Measurements from ENCODE around the gene NBEAL1.
"Not testable (repeated sequence)": the region's sequence is repeated elsewhere in the genome, so short reads cannot be mapped to it uniquely, and the experiment has no call there.

NBEAL1 gene

GRCh38 chr2:203115201-203115700 lies 100.6 kb downstream of the NBEAL1 start:
- not testable (repeated sequence) for DNase-seq (ENCODE audit: low spot score)

GRCh38 chr2:203122317-203122986 lies 107.8 kb downstream of the NBEAL1 start:
- DNase-seq (ENCODE audit: low spot score): no peak

GRCh38 chr2:203126996-203127395 lies 112.3 kb downstream of the NBEAL1 start:
- DNase-seq (ENCODE audit: low spot score): no peak

- no peak for DNase-seq (ENCODE audit: low spot score)
Observed at GRCh38 chr2:203135105-203135504, 120.4 kb downstream of the NBEAL1 start.

GRCh38 chr2:203143391-203143790 lies 128.7 kb downstream of the NBEAL1 start:
- no peak for DNase-seq (ENCODE audit: low spot score)

- no peak for DNase-seq (ENCODE audit: low spot score)
Observed at GRCh38 chr2:203149194-203149593, 134.5 kb downstream of the NBEAL1 start.

GRCh38 chr2:203155406-203155805 lies 140.7 kb downstream of the NBEAL1 start:
- DNase-seq (ENCODE audit: low spot score): no peak

GRCh38 chr2:203162722-203163121 lies 148.0 kb downstream of the NBEAL1 start:
- DNase-seq (ENCODE audit: low spot score): not testable (repeated sequence)

- DNase-seq (ENCODE audit: low spot score): no peak
Observed at GRCh38 chr2:203164311-203164935, 149.7 kb downstream of the NBEAL1 start.

GRCh38 chr2:203167751-203168150 lies 153.1 kb downstream of the NBEAL1 start:
- no peak for DNase-seq (ENCODE audit: low spot score)

GRCh38 chr2:203170502-203170901 lies 155.8 kb downstream of the NBEAL1 start:
- DNase-seq (ENCODE audit: low spot score): no peak

GRCh38 chr2:203175371-203175770 lies 160.7 kb downstream of the NBEAL1 start:
- no peak for DNase-seq (ENCODE audit: low spot score)

GRCh38 chr2:203177361-203177760 lies 162.7 kb downstream of the NBEAL1 start:
- no peak for DNase-seq (ENCODE audit: low spot score)

- DNase-seq (ENCODE audit: low spot score): no peak
Observed at GRCh38 chr2:203185864-203186263, 171.2 kb downstream of the NBEAL1 start.

- not testable (repeated sequence) for DNase-seq (ENCODE audit: low spot score)
Observed at GRCh38 chr2:203190547-203190946, 175.9 kb downstream of the NBEAL1 start.

GRCh38 chr2:203191026-203191425 lies 176.4 kb downstream of the NBEAL1 start:
- DNase-seq (ENCODE audit: low spot score): not testable (repeated sequence)

GRCh38 chr2:203191961-203192360 lies 177.3 kb downstream of the NBEAL1 start:
- no peak for DNase-seq (ENCODE audit: low spot score)

- DNase-seq (ENCODE audit: low spot score): no peak
Observed at GRCh38 chr2:203195331-203196036, 180.8 kb downstream of the NBEAL1 start.

- DNase-seq (ENCODE audit: low spot score): no peak
Observed at GRCh38 chr2:203200866-203201265, 186.2 kb downstream of the NBEAL1 start.

GRCh38 chr2:203201426-203201825 lies 186.8 kb downstream of the NBEAL1 start:
- no peak for DNase-seq (ENCODE audit: low spot score)

- no peak for DNase-seq (ENCODE audit: low spot score)
Observed at GRCh38 chr2:203209538-203209937, 194.9 kb downstream of the NBEAL1 start.

- DNase-seq (ENCODE audit: low spot score): no peak
Observed at GRCh38 chr2:203225423-203226039, 210.9 kb downstream of the NBEAL1 start.

GRCh38 chr2:203229674-203230073 lies 215.0 kb downstream of the NBEAL1 start:
- not testable (repeated sequence) for DNase-seq (ENCODE audit: low spot score)
